ENCODE data around the gene DIP2B.

- TF ChIP-seq CTCF (IDR thresholded peaks at IDR 0.05; ENCODE audit: low read depth, low read length) (no peak), POLR2A (IDR thresholded peaks at IDR 0.05; ENCODE audit: extremely low read depth, insufficient read length) (no peak), MAX (IDR thresholded peaks at IDR 0.05; ENCODE audit: low read depth, low read length) (no peak)
Observed at GRCh38 chr12:50538182-50538581, 33.4 kb downstream of the DIP2B start.

Data from NB4 (cell line).